ENCODE results near the gene SDR39U1.
"Not testable (repeated sequence)": the region's sequence is repeated elsewhere in the genome, so short reads cannot be mapped to it uniquely, and the experiment has no call there.

The SDR39U1 gene

DNA sequence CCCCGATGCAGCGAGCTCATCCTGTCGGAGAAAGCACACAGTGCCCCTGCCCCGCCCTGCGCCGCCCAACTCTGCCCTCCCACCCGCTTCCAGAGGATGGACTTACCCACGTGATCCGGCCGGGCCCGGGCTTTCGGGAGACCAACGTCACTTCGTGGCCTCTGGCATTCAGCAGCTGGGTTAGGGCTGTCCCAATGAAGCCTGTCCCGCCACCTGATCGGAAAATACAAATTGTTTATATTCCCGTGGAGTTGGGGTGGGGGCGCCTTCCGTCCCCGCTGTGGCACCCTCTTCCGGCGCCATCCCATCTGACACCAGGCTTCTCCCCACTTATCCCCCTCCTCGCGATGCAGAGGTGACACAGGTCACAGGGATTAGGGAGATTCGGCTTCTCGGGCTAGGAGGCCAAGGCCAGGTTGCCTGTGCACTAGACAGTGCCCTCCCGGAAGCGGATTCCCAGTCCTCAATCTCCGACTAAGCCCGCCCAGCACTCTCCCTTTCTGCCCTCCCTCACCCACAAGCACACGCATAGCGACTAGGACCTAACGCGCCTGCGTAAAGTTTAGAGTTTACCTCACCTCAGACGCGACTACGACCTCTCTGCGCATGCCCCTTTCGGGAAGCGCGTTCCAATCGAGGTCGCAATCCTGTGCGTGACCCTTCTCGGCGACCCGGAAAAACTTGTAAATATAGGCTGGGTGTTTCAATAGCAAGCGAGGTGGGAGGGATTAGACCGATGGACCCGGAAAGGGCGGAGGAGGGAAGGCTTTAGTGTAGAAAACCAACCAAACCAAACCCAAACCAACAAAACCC is at the start of gene SDR39U1:
SDR39U1 (minus strand) TSS at position 537 of the 813 bp plus-strand sequence; CDS start at position 530, 7 bp downstream.
- DNase-seq = peak; percentile 81 to 98 (median 96)

DNA sequence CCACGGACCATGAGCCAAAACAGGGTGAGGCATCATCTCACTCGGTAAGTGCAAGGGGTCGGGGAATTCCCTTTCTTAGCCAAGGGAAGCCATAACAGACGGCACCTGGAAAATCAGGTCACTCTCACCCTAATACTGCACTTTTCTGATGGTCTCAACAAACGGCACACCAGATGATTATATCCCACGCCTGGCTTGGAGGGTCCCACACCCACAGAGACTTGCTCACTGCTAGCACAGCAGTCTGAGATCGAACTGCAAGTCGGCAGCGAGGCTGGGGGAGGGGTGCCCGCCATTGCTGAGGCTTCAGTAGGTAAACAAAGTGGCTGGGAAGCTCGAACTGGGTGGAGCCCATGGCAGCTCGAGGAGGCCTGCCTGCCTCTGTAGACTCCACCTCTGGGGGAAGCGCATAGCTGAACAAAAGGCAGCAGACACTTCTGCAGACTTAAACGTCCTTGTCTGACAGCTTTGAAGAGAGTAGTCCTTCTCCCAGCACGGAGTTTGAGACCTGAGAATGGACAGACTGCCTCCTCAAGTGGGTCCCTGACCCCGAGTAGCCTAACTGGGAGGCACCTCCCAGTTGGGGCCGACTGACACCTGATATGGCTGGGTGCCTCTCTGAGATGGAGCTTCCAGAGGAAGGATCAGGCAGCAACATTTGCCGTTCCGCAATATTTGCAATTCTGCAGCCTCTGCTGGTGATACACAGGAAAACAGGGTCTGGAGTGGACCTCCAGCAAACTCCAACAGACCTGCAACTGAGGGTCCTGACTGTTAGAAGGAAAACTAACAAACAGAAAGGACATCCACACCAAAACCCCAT is 49.2 kb upstream of the SDR39U1 start:
- DNase-seq = not testable (repeated sequence)

DNA sequence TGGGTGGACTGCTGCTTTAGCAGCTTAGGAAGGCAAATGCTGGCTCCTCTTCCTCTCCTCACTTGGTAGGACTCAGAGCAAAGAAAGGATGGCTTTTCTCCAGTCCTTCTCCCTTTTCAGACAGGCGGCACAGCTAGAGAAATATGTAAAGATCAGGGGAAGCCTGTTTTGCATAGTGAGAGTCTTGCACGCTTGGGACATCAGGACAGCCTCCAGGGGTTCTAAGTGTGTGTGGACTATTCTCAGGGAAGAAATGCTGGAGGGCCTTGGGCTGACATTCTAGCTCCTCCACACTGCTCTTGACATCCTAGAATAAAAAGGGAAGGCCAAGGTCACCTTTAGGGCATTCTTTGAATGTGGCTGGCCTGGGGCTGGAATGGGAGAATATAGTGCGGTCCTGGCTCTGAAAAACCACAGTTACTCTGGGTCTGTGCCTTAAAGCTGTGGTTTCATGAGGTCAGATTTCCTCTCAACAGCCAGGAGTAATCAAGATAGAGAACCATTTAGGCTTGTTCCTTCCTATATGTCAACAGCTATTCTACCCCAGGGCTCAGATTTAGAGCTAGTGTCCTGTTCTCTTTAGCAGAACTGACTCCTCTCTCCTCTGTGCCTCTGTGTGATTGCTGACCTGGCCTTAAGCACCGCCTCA is 41.2 kb upstream of the SDR39U1 start:
- DNase-seq = peak in 2 of 6 experiments; percentile 20 to 47

- not testable (repeated sequence) for DNase-seq
These were observed 40.2 kb upstream of the SDR39U1 start for GRCh38 chr14:24482699-24483303.

- peak in 2 of 6 experiments; percentile 25 to 30 for DNase-seq
These were observed 39.2 kb upstream of the SDR39U1 start for GRCh38 chr14:24481622-24482324.

- not testable (repeated sequence) for DNase-seq
These were observed 37.4 kb upstream of the SDR39U1 start for GRCh38 chr14:24479999-24480398.

- DNase-seq = no peak
These were observed 32.7 kb upstream of the SDR39U1 start for GRCh38 chr14:24475261-24475660.

GRCh38 chr14:24473211-24473610 is 30.6 kb upstream of the SDR39U1 start:
- DNase-seq = no peak

GRCh38 chr14:24470450-24470849 is 27.9 kb upstream of the SDR39U1 start:
- not testable (repeated sequence) for DNase-seq

GRCh38 chr14:24465805-24466204 is 23.2 kb upstream of the SDR39U1 start:
- DNase-seq = no peak

- peak in 2 of 6 experiments; percentile 7 to 11 for DNase-seq
These were observed 22.8 kb upstream of the SDR39U1 start for GRCh38 chr14:24465368-24465767.

DNA sequence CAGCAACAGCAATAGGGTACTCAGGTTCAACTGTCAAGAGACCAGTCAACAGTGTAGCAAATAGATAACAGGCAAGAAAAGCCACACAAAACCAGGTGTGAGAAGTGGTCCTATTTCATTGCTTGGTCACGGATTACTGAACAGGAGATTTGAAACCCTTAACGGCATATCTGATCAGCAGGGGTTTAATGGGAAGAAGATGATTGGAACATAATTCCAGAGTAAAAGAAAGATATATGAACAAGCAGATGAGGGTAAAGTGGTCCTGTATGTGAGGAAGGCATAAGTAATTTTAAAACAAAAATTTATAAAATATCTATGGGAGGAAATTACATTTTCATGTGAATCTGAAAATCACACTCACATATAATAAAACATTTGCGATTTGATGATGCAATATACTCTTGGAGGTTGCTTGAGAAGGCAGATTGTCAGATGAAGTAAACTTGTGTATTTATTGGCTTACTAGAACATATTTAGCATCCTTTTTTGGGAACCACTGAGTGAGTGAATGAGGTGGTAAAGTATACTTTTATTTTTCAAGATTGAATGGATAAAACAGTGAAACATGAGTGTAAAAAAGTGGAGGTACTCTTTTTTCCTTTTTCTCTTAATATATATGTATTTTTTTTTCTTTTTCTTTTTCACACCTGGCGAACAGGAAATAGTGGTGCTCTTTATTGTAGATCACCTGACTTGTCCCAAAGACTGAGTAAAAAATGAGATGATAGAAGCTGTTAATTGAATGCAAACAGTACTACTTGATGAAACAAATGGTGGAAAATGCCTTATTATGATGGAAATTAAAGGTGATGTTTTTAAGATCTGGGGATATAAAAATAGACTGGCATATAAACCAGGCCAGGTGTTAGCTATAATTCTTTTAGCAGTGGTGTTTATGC is 21.6 kb upstream of the SDR39U1 start:
- DNase-seq = peak in 1 of 6 experiments; percentile 5

GRCh38 chr14:24463017-24463883 is 20.7 kb upstream of the SDR39U1 start:
- DNase-seq = no peak

DNA sequence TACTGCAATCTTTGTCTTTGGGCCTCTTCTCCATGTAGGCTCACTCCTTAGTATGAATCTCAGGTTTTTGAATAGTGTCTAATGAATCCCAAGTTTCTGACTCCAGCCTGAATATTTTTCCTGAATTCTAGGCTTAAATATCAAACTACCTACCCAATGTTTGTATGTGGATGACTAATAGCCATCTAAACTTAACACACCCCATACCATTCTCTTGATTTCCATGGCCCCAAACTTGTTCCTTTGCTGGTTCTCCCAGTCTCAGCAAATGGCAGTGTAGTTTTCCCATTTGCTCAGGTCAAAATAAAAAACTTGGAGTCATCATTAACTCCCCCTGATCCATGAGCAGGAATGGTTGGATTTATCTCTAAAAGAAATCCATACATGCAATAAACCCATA is 18.8 kb upstream of the SDR39U1 start:
- no peak for DNase-seq

GRCh38 chr14:24459331-24459730 is 16.8 kb upstream of the SDR39U1 start:
- DNase-seq = no peak

GRCh38 chr14:24458736-24459135 is 16.2 kb upstream of the SDR39U1 start:
- no peak for DNase-seq

- no peak for DNase-seq
These were observed 14.4 kb upstream of the SDR39U1 start for GRCh38 chr14:24456980-24457379.

- DNase-seq = not testable (repeated sequence)
These were observed 8.3 kb upstream of the SDR39U1 start for GRCh38 chr14:24450828-24451227.

DNA sequence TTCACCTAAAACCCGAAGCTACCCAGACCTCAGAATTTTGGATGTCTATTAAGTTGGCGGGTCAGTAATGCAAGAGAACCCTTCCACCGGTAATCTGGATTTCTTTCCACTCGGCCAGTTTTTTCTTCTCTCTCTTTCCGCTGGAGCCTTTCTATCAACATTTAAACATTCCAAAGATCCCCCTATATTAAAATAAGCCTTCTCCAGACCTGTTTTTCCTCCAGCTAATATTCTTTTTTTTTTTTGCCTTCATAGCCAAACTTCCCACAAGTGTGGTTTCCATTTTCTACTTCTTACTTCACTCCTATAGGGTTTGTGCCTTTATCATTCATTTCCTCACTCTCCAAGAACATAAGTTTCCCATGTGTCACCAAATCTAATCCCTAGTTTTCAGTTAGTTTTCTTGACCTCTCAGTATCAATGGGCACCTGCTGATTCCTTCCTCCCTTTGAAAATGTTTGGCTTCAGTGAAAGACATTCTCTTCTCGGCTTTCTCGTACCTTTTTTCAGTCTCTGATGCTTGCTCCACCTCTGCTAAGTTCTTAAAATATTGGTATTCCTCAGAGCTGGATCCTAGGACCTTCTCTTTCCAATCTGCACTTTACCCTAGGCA is 583 bp upstream of the SDR39U1 start:
- no peak for DNase-seq

DNA sequence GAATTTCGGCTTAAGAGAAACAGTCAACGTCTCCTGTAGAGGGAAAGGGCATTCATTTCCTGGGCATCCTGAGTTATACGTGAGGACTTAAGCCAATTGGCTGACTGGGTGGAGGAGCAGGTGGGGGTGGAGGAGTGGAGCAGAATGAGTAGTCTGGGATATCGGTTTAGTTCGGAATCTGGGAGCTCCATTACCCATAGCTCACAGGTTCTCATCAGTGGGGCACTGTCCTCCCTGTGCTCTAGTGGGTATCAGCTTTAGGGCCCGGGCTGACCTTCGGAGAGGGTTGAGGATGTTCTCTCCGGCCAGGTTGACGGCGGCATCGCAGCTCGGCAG is 704 bp downstream of the SDR39U1 start:
- peak in 2 of 6 experiments; percentile 32 to 56 for DNase-seq
